GM19467 (cell line): ENCODE measurements around the gene SELENOO.

Source experiments
- ATAC-seq: cut with Tn5 transposase; IDR thresholded peaks from one replicate; pipeline ENCODE4 v1.9.1; 2021; ENCODE audit warnings: mild to moderate bottlenecking, moderate library complexity; ENCODE audit not compliant: unreplicated experiment

Gene SELENOO

GRCh38 chr22:50264946-50265669 lies 64.3 kb downstream of the SELENOO start:
- no peak for ATAC-seq

- ATAC-seq: no peak
Measured at GRCh38 chr22:50266994-50267393, 66.2 kb downstream of the SELENOO start.
